ENCODE measurements around the gene SERPINB5. TPM values are rescaled to one million over a fixed set of nuclear protein-coding genes. Genes with fewer than 3 reads are reported as not detected.

SERPINB5 gene
- total RNA-seq, 2 experiments from 2014 or later = not detected

DNA sequence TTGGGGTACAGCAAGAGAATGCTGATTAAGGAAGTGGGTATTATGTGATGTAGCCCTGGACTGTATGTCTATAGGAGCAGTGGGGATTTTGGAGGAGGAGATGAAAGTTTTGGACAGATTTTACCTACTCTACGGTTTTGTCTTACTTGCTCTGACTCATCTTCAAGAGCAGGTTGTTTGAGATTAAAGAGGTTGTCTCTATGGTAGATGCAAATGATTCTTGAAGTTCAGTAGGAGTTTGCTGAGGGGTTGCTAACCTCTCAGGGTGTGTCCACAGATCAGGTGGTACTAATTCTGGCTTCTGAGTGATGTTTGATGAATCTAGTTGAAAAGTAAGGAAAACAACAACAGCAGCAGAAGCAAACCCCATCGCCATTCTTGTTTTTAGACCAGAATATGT is 55.7 kb downstream of the SERPINB5 start:
- Mint-ChIP-seq H3K27me3 (peaks cover 8% of the 10 kb centered on the region), H3K36me3 (no peaks in the 10 kb centered on the region)
- DNase-seq = no peak

DNA sequence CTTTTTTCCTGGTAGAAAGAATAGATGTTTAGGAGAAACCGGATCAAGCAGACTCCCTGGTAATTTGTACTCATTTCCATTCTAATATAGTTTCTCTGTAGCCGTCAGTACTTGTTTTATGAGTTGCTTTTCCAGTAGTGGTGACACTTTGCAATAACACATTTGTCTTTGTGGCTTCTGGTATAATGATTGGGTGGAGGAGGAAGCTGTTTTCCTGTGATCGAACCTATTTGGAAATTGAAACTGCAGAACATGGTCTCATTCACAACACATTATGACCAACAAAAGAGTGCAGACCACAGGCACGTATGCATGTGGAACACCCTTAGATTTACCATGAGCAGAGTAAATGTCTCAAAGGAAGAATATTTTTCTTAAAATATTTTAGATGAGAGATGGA is 57.9 kb downstream of the SERPINB5 start:
- DNase-seq = no peak
- Mint-ChIP-seq H3K27ac (no peak overlapping the region), H3K36me3 (no peaks in the 10 kb centered on the region), H3K9me3 (no peaks in the 10 kb centered on the region), H3K4me1 (no peaks in the 10 kb centered on the region), H3K4me3 (no peak overlapping the region), H3K27me3 (peaks cover 10% of the 10 kb centered on the region)

More for the DNA sequence above, 55.7 kb downstream of the SERPINB5 start:
- no peaks in the 10 kb centered on the region for H3K9me3 Mint-ChIP-seq
- H3K4me3 Mint-ChIP-seq = no peak overlapping the region
- H3K4me1 Mint-ChIP-seq = no peaks in the 10 kb centered on the region
- peak overlapping the region; percentile 34 for H3K27ac Mint-ChIP-seq

DNA sequence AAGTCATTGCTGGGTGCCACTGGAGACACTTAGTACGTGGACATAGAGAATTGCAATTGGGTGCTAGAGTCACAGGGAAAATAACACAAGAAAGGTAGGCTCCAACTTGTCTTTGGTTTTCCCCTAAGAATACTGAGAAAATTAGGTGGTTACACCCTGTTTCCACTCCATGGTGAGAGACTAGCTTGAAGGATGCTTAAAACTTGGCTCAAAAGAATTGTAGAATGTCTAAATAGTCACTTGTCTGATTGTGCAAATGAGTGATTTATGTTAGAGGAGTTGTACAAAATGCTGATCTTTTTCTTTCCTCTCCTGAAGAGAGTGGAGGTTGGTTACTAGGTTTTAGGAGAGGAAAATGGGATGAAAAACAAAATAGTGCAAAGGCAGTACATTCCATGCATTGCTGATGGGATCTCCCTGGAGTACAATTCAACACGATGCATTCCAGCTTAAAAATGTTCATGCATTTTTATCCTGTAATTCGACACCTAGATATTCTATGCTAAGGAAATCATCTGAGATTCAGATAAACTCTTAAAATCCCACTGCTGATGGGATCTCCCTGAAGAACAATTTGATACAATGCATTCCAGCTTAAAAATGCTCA is 63.2 kb downstream of the SERPINB5 start:
- Mint-ChIP-seq H3K4me1 (no peaks in the 10 kb centered on the region), H3K9me3 (no peaks in the 10 kb centered on the region), H3K4me3 (no peak overlapping the region), H3K27ac (no peak overlapping the region), H3K27me3 (peaks cover 15% of the 10 kb centered on the region), H3K36me3 (no peaks in the 10 kb centered on the region)
- no peak for DNase-seq

DNA sequence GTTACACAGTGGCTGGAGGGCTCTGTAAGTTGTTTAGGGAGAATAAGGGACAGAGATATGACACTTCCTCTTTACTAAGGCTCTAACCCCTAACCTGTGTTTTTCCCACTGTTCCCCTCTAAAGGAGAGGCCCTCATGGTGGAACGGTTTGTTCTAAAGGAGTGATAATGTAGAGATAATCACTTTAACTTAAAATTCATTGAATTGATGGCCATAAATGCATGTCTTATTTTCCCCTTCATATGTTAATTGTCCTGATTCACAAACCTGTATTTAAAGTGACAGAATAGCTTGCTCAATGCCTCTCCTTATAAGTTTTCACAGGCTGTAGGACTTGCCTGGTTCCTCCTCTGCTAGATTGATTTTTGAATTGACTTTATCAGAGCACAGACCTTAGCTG is 65.3 kb downstream of the SERPINB5 start, which contains the start of gene SERPINB12:
Gene SERPINB12, plus strand, starts transcription at position 301 of the 400 bp plus-strand sequence. CDS start 13,791 bp downstream, outside the sequence.
- DNase-seq = no peak
- peaks cover 19% of the 10 kb centered on the region for H3K27me3 Mint-ChIP-seq
- no peak within 1 kb of the TSS for H3K27ac Mint-ChIP-seq
- H3K36me3 Mint-ChIP-seq = no peaks in the 10 kb centered on the region
- no peaks in the 10 kb centered on the region for H3K9me3 Mint-ChIP-seq
- no peak within 1 kb of the TSS for H3K4me3 Mint-ChIP-seq
- no peaks in the 10 kb centered on the region for H3K4me1 Mint-ChIP-seq

DNA sequence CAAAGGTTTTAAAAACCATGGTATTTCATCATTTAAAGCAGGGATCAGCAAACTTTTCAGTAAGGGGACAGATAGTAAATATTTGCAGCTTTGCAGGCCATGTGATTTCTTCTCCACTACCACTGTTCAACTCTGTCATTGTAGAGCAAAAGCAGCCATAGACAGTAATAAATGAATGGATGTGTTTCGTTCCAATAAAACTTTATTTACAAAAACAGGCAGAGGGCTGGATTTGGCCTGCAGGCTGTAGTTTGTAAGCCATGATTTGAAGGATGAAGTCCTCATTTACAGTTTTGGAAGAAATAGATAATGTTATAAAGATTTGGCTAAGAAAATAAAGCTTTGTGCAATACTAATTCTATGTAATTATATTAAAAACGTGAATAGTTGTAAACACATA is 67.3 kb downstream of the SERPINB5 start:
- Mint-ChIP-seq H3K27me3 (peaks cover 18% of the 10 kb centered on the region), H3K27ac (no peak overlapping the region), H3K4me1 (no peaks in the 10 kb centered on the region), H3K9me3 (no peaks in the 10 kb centered on the region), H3K36me3 (no peaks in the 10 kb centered on the region), H3K4me3 (no peak overlapping the region)
- DNase-seq = no peak

DNA sequence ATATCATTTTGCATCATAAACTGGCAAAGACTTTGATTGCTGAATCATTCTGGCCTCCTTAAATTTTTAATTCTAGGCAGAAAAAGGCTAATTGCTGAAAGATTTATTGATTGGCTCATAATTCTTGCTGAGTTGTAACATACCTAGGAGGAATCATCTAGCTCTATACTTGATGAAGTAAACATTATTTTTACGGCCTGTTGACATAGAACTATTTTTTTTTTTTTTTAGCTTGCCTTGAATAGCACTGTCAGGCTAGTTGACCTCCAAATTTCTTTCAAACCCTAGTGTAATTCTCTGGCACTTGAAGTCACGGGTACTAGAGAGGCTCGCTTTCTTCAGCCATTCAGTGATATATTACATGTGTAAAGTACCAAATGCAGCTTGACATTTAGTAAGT is 68.2 kb downstream of the SERPINB5 start:
- H3K27ac Mint-ChIP-seq = no peak overlapping the region
- no peak for DNase-seq
- H3K36me3 Mint-ChIP-seq = no peaks in the 10 kb centered on the region
- H3K9me3 Mint-ChIP-seq = no peaks in the 10 kb centered on the region
- H3K4me3 Mint-ChIP-seq = no peak overlapping the region
- peaks cover 10% of the 10 kb centered on the region for H3K27me3 Mint-ChIP-seq
- no peaks in the 10 kb centered on the region for H3K4me1 Mint-ChIP-seq

DNA sequence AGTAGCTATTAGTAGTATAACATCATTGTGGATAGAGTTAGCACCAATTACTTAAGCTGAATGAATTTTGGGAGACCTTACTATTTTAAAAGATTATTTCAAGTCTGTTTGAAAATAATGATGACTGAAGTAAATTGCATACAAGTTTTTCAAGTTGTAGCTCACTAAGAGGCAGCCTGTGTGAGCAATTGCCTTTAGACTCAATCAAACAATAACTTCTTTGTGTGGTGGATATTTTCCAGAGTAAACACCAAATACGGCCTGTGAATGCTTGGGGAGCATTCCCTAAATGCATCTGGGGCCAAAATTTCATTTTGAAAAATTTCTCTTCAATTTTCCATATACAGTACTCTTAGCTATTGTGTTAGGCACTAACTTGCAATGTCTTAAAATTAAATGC is 73.3 kb downstream of the SERPINB5 start:
- Mint-ChIP-seq H3K27me3 (peaks cover 12% of the 10 kb centered on the region), H3K27ac (no peak overlapping the region), H3K9me3 (no peaks in the 10 kb centered on the region), H3K4me1 (no peaks in the 10 kb centered on the region), H3K4me3 (no peak overlapping the region), H3K36me3 (no peaks in the 10 kb centered on the region)
- no peak for DNase-seq

DNA sequence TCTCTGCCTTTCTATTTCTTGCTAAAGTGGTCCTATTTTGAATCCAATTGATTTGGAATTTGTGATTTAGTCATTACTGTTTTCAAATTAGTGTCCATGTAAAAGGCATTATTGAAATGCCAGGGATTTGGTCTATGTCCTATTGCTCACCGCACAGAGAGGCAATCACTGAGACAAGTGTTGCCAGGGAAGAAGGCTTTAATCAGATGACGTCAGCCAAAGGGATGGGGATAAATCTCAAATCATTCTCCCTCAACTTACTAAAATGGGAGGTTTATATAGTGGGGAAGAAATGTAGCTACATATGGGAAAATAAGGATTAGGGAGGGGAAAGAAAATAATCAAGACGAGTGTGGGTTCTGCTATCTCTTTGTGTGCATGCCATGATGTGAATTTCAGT is 75.0 kb downstream of the SERPINB5 start:
- no peak overlapping the region for H3K27ac Mint-ChIP-seq
- DNase-seq = no peak
- no peaks in the 10 kb centered on the region for H3K4me1 Mint-ChIP-seq

DNA sequence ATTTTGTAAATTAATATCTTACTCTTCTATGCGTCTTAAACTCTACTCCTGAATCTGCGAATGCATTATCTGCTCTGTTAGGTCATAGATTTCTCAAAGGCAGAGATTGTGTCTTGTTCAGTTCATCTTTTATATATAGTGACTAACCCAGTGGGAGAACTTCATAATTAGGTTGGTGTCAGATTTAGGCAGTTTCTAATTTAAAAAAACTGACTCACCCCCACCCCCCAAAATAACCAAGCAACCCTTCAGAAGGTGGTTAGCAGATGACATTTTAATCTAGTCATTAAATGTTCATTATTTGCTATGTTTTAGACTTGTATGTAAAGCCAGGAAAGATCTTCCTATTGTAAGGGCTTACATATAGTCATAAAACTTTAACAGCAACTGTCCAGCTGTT is 75.8 kb downstream of the SERPINB5 start:
- no peaks in the 10 kb centered on the region for H3K9me3 Mint-ChIP-seq
- H3K36me3 Mint-ChIP-seq = no peaks in the 10 kb centered on the region
- H3K27ac Mint-ChIP-seq = no peak overlapping the region
- H3K27me3 Mint-ChIP-seq = peaks cover 7% of the 10 kb centered on the region
- H3K4me3 Mint-ChIP-seq = no peak overlapping the region
- no peaks in the 10 kb centered on the region for H3K4me1 Mint-ChIP-seq
- DNase-seq = no peak

More for the DNA sequence above, 75.0 kb downstream of the SERPINB5 start:
- no peaks in the 10 kb centered on the region for H3K36me3 Mint-ChIP-seq
- no peaks in the 10 kb centered on the region for H3K9me3 Mint-ChIP-seq
- no peak overlapping the region for H3K4me3 Mint-ChIP-seq
- H3K27me3 Mint-ChIP-seq = peaks cover 10% of the 10 kb centered on the region

DNA sequence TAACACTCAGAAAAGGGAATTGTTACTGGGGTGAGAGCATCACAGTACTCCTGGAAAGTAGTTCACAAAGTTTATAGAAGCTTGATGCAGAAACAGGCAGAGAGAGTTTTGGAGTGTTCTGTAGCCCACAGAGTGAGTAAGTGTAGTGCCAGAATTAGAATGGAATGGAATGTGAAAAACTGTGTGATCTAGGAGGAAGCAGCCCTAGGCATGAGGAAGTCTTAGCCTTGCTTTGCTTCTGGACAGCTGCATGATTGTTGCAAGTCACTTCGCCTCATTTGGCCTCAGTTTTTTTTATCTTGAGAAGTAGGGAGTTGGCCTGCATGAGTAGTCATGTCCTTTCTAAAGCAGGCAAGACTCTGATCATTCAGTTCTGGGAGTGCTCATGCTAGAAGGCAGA is 76.3 kb downstream of the SERPINB5 start:
- H3K4me1 Mint-ChIP-seq = no peaks in the 10 kb centered on the region
- H3K27ac Mint-ChIP-seq = no peak overlapping the region
- H3K27me3 Mint-ChIP-seq = peaks cover 4% of the 10 kb centered on the region
- H3K36me3 Mint-ChIP-seq = no peaks in the 10 kb centered on the region
- no peak overlapping the region for H3K4me3 Mint-ChIP-seq
- no peaks in the 10 kb centered on the region for H3K9me3 Mint-ChIP-seq
- DNase-seq = no peak

Other genes with a start within 250 kb of the SERPINB5 start
- 10 to 100 TPM; 62.8 to 67.3 TPM for gene BCL2, start 157.2 kb upstream of the SERPINB5 start, total RNA-seq
- 10 to 100 TPM; 50.5 to 55.8 TPM for gene KDSR, start 109.8 kb upstream of the SERPINB5 start, total RNA-seq
- 10 to 100 TPM; 43.3 to 47.3 TPM for gene VPS4B, start 54.5 kb upstream of the SERPINB5 start, total RNA-seq
- gene SERPINB12, start 65.4 kb downstream of the SERPINB5 start, total RNA-seq = not detected
- gene SERPINB13, start 110.4 kb downstream of the SERPINB5 start, total RNA-seq = not detected
- gene SERPINB4, start 167.3 kb downstream of the SERPINB5 start, total RNA-seq = not detected
- gene SERPINB3, start 184.9 kb downstream of the SERPINB5 start, total RNA-seq = not detected
- gene SERPINB11, start 226.0 kb downstream of the SERPINB5 start, total RNA-seq = not detected